Measurements from ENCODE around the gene SORCS2. TPM values are rescaled to one million over a fixed set of nuclear protein-coding genes. Genes with fewer than 3 reads are reported as not detected.

The SORCS2 gene
- total RNA-seq, 1 experiment from 2014 or later = 0.06 TPM

- no peak for DNase-seq (ENCODE audit: low spot score)
- Histone ChIP-seq H3K27me3 (replicated peaks; ENCODE audit: insufficient read depth, low read depth, low read length, poor library complexity) (peaks cover 4% of the 10 kb centered on the region), H3K36me3 (ENCODE audit: insufficient read depth, low read length, poor library complexity, severe bottlenecking) (no peaks in the 10 kb centered on the region), H3K9me3 (ENCODE audit: low read depth, low read length, poor library complexity, severe bottlenecking) (no peaks in the 10 kb centered on the region), H3K4me3 (ENCODE audit: low read depth, low read length, poor library complexity, severe bottlenecking) (no peak overlapping the region), H3K27ac (ENCODE audit: low read depth, low read length, poor library complexity, severe bottlenecking) (no peak overlapping the region), H3K4me1 (ENCODE audit: insufficient read depth, low read length, poor library complexity, severe bottlenecking) (no peaks in the 10 kb centered on the region)
- ChIA-PET CTCF (interaction anchor here (0.6 kb wide), 1 partner anchor 81 kb away, joined by 5 read pairs; no protein-coding TSS in a partner anchor), POLR2A (ENCODE audit: low non-redundant PET) (no interaction called here)
- TF ChIP-seq EZH2 (IDR thresholded peaks at IDR 0.05; ENCODE audit: borderline replicate concordance, low read depth, low read length, poor library complexity, severe bottlenecking) = no peak
- TF ChIP-seq, protein P1, sequence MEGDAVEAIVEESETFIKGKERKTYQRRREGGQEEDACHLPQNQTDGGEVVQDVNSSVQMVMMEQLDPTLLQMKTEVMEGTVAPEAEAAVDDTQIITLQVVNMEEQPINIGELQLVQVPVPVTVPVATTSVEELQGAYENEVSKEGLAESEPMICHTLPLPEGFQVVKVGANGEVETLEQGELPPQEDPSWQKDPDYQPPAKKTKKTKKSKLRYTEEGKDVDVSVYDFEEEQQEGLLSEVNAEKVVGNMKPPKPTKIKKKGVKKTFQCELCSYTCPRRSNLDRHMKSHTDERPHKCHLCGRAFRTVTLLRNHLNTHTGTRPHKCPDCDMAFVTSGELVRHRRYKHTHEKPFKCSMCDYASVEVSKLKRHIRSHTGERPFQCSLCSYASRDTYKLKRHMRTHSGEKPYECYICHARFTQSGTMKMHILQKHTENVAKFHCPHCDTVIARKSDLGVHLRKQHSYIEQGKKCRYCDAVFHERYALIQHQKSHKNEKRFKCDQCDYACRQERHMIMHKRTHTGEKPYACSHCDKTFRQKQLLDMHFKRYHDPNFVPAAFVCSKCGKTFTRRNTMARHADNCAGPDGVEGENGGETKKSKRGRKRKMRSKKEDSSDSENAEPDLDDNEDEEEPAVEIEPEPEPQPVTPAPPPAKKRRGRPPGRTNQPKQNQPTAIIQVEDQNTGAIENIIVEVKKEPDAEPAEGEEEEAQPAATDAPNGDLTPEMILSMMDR (conservative IDR thresholded peaks at IDR 0.05; ENCODE audit: low read depth, low read length) = no peak
- intact Hi-C loops (cut with micrococcal nuclease; ENCODE audit: unreplicated experiment) = no loop called here
- BruUV-seq (replicated peaks) = no TSS peak
These were observed 531.3 kb downstream of the SORCS2 start for GRCh38 chr4:7723625-7724024.

- Histone ChIP-seq H3K4me1 (ENCODE audit: insufficient read depth, low read length, poor library complexity, severe bottlenecking) (no peaks in the 10 kb centered on the region), H3K36me3 (ENCODE audit: insufficient read depth, low read length, poor library complexity, severe bottlenecking) (no peaks in the 10 kb centered on the region), H3K27me3 (replicated peaks; ENCODE audit: insufficient read depth, low read depth, low read length, poor library complexity) (no peaks in the 10 kb centered on the region), H3K27ac (ENCODE audit: low read depth, low read length, poor library complexity, severe bottlenecking) (no peak overlapping the region), H3K9me3 (ENCODE audit: low read depth, low read length, poor library complexity, severe bottlenecking) (no peaks in the 10 kb centered on the region), H3K4me3 (ENCODE audit: low read depth, low read length, poor library complexity, severe bottlenecking) (no peak overlapping the region)
- intact Hi-C loops (cut with micrococcal nuclease; ENCODE audit: unreplicated experiment) = no loop called here
- BruUV-seq (replicated peaks) = no TSS peak
- TF ChIP-seq, protein P1 (conservative IDR thresholded peaks at IDR 0.05; ENCODE audit: low read depth, low read length) = no peak
- no peak for TF ChIP-seq EZH2 (IDR thresholded peaks at IDR 0.05; ENCODE audit: borderline replicate concordance, low read depth, low read length, poor library complexity, severe bottlenecking)
- ChIA-PET CTCF (no interaction called here), POLR2A (ENCODE audit: low non-redundant PET) (no interaction called here)
- DNase-seq (ENCODE audit: low spot score) = no peak
These were observed 533.6 kb downstream of the SORCS2 start for GRCh38 chr4:7725951-7726350.

GRCh38 chr4:7726665-7727413, 534.5 kb downstream of the SORCS2 start:
- no peak for TF ChIP-seq EZH2 (IDR thresholded peaks at IDR 0.05; ENCODE audit: borderline replicate concordance, low read depth, low read length, poor library complexity, severe bottlenecking)
- TF ChIP-seq, protein P1 (conservative IDR thresholded peaks at IDR 0.05; ENCODE audit: low read depth, low read length) = no peak
- H3K4me1 ChIP-seq (ENCODE audit: insufficient read depth, low read length, poor library complexity, severe bottlenecking) = no peaks in the 10 kb centered on the region
- H3K9me3 ChIP-seq (ENCODE audit: low read depth, low read length, poor library complexity, severe bottlenecking) = no peaks in the 10 kb centered on the region
- no peak for DNase-seq (ENCODE audit: low spot score)
- no TSS peak for BruUV-seq (replicated peaks)
- POLR2A ChIA-PET (ENCODE audit: low non-redundant PET) = no interaction called here
- H3K27me3 ChIP-seq (replicated peaks; ENCODE audit: insufficient read depth, low read depth, low read length, poor library complexity) = no peaks in the 10 kb centered on the region
- no peak overlapping the region for H3K27ac ChIP-seq (ENCODE audit: low read depth, low read length, poor library complexity, severe bottlenecking)
- CTCF ChIA-PET = no interaction called here
- intact Hi-C loops (cut with micrococcal nuclease; ENCODE audit: unreplicated experiment) = no loop called here
- H3K36me3 ChIP-seq (ENCODE audit: insufficient read depth, low read length, poor library complexity, severe bottlenecking) = no peaks in the 10 kb centered on the region
- no peak overlapping the region for H3K4me3 ChIP-seq (ENCODE audit: low read depth, low read length, poor library complexity, severe bottlenecking)

Data from A673 (cell line).